ENCODE results near the gene ATXN1.
"Not testable (repeated sequence)": the region's sequence is repeated elsewhere in the genome, so short reads cannot be mapped to it uniquely, and the experiment has no call there.

Gene ATXN1

GRCh38 chr6:16412982-16413381 is 348.3 kb downstream of the ATXN1 start:
- DNase-seq (ENCODE audit: low spot score), result no peak

- no peak for DNase-seq (ENCODE audit: low spot score)
Measured at GRCh38 chr6:16412171-16412570, 349.1 kb downstream of the ATXN1 start.

GRCh38 chr6:16409531-16410441 is 351.5 kb downstream of the ATXN1 start:
- peak; percentile 67 for DNase-seq (ENCODE audit: low spot score)

GRCh38 chr6:16408766-16409165 is 352.5 kb downstream of the ATXN1 start:
- DNase-seq (ENCODE audit: low spot score), result no peak

- no peak for DNase-seq (ENCODE audit: low spot score)
Measured at GRCh38 chr6:16406966-16407365, 354.3 kb downstream of the ATXN1 start.

GRCh38 chr6:16406538-16406937 is 354.7 kb downstream of the ATXN1 start:
- not testable (repeated sequence) for DNase-seq (ENCODE audit: low spot score)

- no peak for DNase-seq (ENCODE audit: low spot score)
Measured at GRCh38 chr6:16405375-16405774, 355.9 kb downstream of the ATXN1 start.

GRCh38 chr6:16404456-16404855 is 356.8 kb downstream of the ATXN1 start:
- DNase-seq (ENCODE audit: low spot score), result no peak

GRCh38 chr6:16403831-16404230 is 357.4 kb downstream of the ATXN1 start:
- no peak for DNase-seq (ENCODE audit: low spot score)

GRCh38 chr6:16402581-16402900 is 358.7 kb downstream of the ATXN1 start:
- DNase-seq (ENCODE audit: low spot score), result no peak

- DNase-seq (ENCODE audit: low spot score), result no peak
Measured at GRCh38 chr6:16400248-16400760, 361.0 kb downstream of the ATXN1 start.

- DNase-seq (ENCODE audit: low spot score), result no peak
Measured at GRCh38 chr6:16399695-16400094, 361.6 kb downstream of the ATXN1 start.

GRCh38 chr6:16399158-16399557 is 362.1 kb downstream of the ATXN1 start:
- no peak for DNase-seq (ENCODE audit: low spot score)

- DNase-seq (ENCODE audit: low spot score), result no peak
Measured at GRCh38 chr6:16398587-16398986, 362.7 kb downstream of the ATXN1 start.

- DNase-seq (ENCODE audit: low spot score), result no peak
Measured at GRCh38 chr6:16397623-16398022, 363.6 kb downstream of the ATXN1 start.

- no peak for DNase-seq (ENCODE audit: low spot score)
Measured at GRCh38 chr6:16396497-16397319, 364.6 kb downstream of the ATXN1 start.

- DNase-seq (ENCODE audit: low spot score), result no peak
Measured at GRCh38 chr6:16394632-16395031, 366.6 kb downstream of the ATXN1 start.

- no peak for DNase-seq (ENCODE audit: low spot score)
Measured at GRCh38 chr6:16393326-16393725, 367.9 kb downstream of the ATXN1 start.

- DNase-seq (ENCODE audit: low spot score), result no peak
Measured at GRCh38 chr6:16392010-16392409, 369.2 kb downstream of the ATXN1 start.

GRCh38 chr6:16391451-16391912 is 369.8 kb downstream of the ATXN1 start:
- no peak for DNase-seq (ENCODE audit: low spot score)

GRCh38 chr6:16390909-16391450 is 370.3 kb downstream of the ATXN1 start:
- not testable (repeated sequence) for DNase-seq (ENCODE audit: low spot score)

- no peak for DNase-seq (ENCODE audit: low spot score)
Measured at GRCh38 chr6:16389642-16390041, 371.6 kb downstream of the ATXN1 start.

GRCh38 chr6:16388488-16388887 is 372.8 kb downstream of the ATXN1 start:
- DNase-seq (ENCODE audit: low spot score), result no peak
